ENCODE measurements around the gene ROR1.

DNA sequence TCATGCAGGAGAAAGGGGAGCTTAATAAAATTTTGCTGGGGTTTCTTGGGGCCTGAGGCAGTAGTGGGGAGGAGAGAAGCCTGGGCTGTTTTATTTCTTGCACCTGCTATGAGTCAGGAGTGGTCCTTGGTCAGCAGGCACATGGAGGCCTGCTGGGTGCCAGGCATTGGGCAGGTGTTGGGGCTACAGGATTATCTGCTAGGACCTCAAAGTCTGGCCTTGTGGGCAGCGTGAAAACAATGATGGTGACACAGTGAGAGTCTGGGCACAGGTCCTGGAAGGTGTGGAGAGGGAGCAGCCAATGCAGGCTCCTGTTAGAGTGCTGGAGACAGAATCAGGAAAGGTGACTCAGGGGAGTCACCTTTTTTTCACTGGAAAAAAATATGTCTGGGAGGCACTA is 17.2 kb downstream of the ROR1 start:
- TF ChIP-seq, protein P1, sequence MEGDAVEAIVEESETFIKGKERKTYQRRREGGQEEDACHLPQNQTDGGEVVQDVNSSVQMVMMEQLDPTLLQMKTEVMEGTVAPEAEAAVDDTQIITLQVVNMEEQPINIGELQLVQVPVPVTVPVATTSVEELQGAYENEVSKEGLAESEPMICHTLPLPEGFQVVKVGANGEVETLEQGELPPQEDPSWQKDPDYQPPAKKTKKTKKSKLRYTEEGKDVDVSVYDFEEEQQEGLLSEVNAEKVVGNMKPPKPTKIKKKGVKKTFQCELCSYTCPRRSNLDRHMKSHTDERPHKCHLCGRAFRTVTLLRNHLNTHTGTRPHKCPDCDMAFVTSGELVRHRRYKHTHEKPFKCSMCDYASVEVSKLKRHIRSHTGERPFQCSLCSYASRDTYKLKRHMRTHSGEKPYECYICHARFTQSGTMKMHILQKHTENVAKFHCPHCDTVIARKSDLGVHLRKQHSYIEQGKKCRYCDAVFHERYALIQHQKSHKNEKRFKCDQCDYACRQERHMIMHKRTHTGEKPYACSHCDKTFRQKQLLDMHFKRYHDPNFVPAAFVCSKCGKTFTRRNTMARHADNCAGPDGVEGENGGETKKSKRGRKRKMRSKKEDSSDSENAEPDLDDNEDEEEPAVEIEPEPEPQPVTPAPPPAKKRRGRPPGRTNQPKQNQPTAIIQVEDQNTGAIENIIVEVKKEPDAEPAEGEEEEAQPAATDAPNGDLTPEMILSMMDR (IDR thresholded peaks at IDR 0.05; ENCODE audit: low read depth, low read length), result no peak
- TF ChIP-seq POLR2A (IDR thresholded peaks at IDR 0.05; ENCODE audit: extremely low read depth, insufficient read length), result no peak
- TF ChIP-seq, protein P2, sequence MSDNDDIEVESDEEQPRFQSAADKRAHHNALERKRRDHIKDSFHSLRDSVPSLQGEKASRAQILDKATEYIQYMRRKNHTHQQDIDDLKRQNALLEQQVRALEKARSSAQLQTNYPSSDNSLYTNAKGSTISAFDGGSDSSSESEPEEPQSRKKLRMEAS (IDR thresholded peaks at IDR 0.05; ENCODE audit: low read depth, low read length), result no peak
